H9 (cell line): ENCODE data around the gene MLYCD. TPM values are rescaled to one million over a fixed set of nuclear protein-coding genes. Genes with fewer than 3 reads are reported as not detected.

ENCODE experiments used
- DNase-seq: peaks from one replicate; pipeline ENCODE4 v3.0.0-alpha.2; 2017
- H2AFZ ChIP-seq: one replicate; pipeline ENCODE4 v1.6.1; 2013; ENCODE audit warnings: mild to moderate bottlenecking, low read length, control low read depth, moderate library complexity
- H2AK5ac ChIP-seq: 2 replicates; pipeline ENCODE4 v1.6.1; 2013; ENCODE audit warnings: low read length, control low read depth, mixed read lengths; ENCODE audit not compliant: insufficient read length
- H2BK120ac ChIP-seq: one replicate; pipeline ENCODE4 v1.6.1; 2013; ENCODE audit warnings: low read depth, mild to moderate bottlenecking, low read length, control low read depth, inconsistent platforms; ENCODE audit not compliant: poor library complexity, severe bottlenecking
- H2BK12ac ChIP-seq: 2 replicates; pipeline ENCODE4 v1.6.1; 2013; ENCODE audit warnings: low read length, control low read depth, mixed read lengths, low read depth; ENCODE audit not compliant: insufficient read length
- H2BK15ac ChIP-seq: 2 replicates; pipeline ENCODE4 v1.6.1; 2013; ENCODE audit warnings: low read depth, low read length, control low read depth
- H2BK20ac ChIP-seq: one replicate; pipeline ENCODE4 v1.6.1; 2013; ENCODE audit warnings: low read depth, mild to moderate bottlenecking, low read length, control low read depth, inconsistent platforms; ENCODE audit not compliant: poor library complexity, severe bottlenecking
- H2BK5ac ChIP-seq: 2 replicates; pipeline ENCODE4 v1.6.1; 2013; ENCODE audit warnings: low read length, control low read depth, mixed read lengths; ENCODE audit not compliant: insufficient read length
- H3K14ac ChIP-seq: 2 replicates; pipeline ENCODE4 v1.6.1; 2013; ENCODE audit warnings: low read length, control low read depth; ENCODE audit not compliant: insufficient read depth
- H3K18ac ChIP-seq: 2 replicates; pipeline ENCODE4 v1.6.1; 2013; ENCODE audit warnings: low read depth, mild to moderate bottlenecking, mixed read lengths, low read length, control low read depth; ENCODE audit not compliant: insufficient read length
- H3K23ac ChIP-seq: 2 replicates; pipeline ENCODE4 v1.6.1; 2013; ENCODE audit warnings: low read length, control low read depth, mixed read lengths, low read depth; ENCODE audit not compliant: insufficient read length
- H3K23me2 ChIP-seq: 2 replicates; pipeline ENCODE4 v1.6.1; 2013; ENCODE audit warnings: low read depth, mild to moderate bottlenecking, mixed read lengths, low read length, control low read depth; ENCODE audit not compliant: insufficient read length, poor library complexity, severe bottlenecking
- H3K27ac ChIP-seq: 2 replicates; pipeline ENCODE4 v1.5.1; 2013; ENCODE audit warnings: low read length, control low read depth, mixed read lengths, low read depth; ENCODE audit not compliant: insufficient read length
- H3K27me3 ChIP-seq: 2 replicates; pipeline ENCODE4 v1.6.1; 2013; ENCODE audit warnings: low read length, control low read depth, inconsistent platforms; ENCODE audit not compliant: insufficient read depth
- H3K4ac ChIP-seq: 2 replicates; pipeline ENCODE4 v1.6.1; 2013; ENCODE audit warnings: low read depth, mild to moderate bottlenecking, control low read depth, inconsistent platforms, low read length, moderate library complexity
- H3K4me1 ChIP-seq: 2 replicates; pipeline ENCODE4 v1.6.1; 2013; ENCODE audit warnings: low read length, control low read depth, inconsistent platforms; ENCODE audit not compliant: insufficient read depth
- H3K4me2 ChIP-seq: 2 replicates; pipeline ENCODE4 v1.6.1; 2013; ENCODE audit warnings: low read length, control low read depth, mixed read lengths; ENCODE audit not compliant: insufficient read length, insufficient read depth
- H3K56ac ChIP-seq: 2 replicates; pipeline ENCODE4 v1.6.1; 2013; ENCODE audit warnings: low read depth, mild to moderate bottlenecking, mixed read lengths, low read length, control low read depth; ENCODE audit not compliant: insufficient read length
- H3K79me1 ChIP-seq: 2 replicates; pipeline ENCODE4 v1.6.1; 2013; ENCODE audit warnings: low read depth, mild to moderate bottlenecking, moderate library complexity, low read length, control low read depth, inconsistent platforms; ENCODE audit not compliant: insufficient read depth, poor library complexity, severe bottlenecking
- H3K79me2 ChIP-seq: 2 replicates; pipeline ENCODE4 v1.6.1; 2013; ENCODE audit warnings: low read length, control low read depth, inconsistent platforms; ENCODE audit not compliant: insufficient read depth
- H3K9ac ChIP-seq: 2 replicates; pipeline ENCODE4 v1.6.1; 2013; ENCODE audit warnings: low read length, control low read depth, mixed read lengths; ENCODE audit not compliant: insufficient read length; ENCODE audit errors: extremely low read depth
- H3K9me3 ChIP-seq: one replicate; pipeline ENCODE4 v1.6.1; 2013; ENCODE audit warnings: low read depth, low read length, inconsistent platforms; ENCODE audit not compliant: control insufficient read depth
- H3T11ph ChIP-seq: one replicate; pipeline ENCODE4 v1.6.1; 2013; ENCODE audit warnings: mild to moderate bottlenecking, low read length, control low read depth, inconsistent platforms
- H4K20me1 ChIP-seq: one replicate; pipeline ENCODE4 v1.6.1; 2013; ENCODE audit not compliant: control insufficient read depth, insufficient read length, insufficient read depth
- H4K5ac ChIP-seq: 2 replicates; pipeline ENCODE4 v1.6.1; 2013; ENCODE audit warnings: low read depth, mild to moderate bottlenecking, mixed read lengths, low read length, control low read depth; ENCODE audit not compliant: insufficient read length
- H4K8ac ChIP-seq: replicated peaks from 2 replicates; pipeline ENCODE4 v1.6.1; 2013; ENCODE audit warnings: low read length, control low read depth, mixed read lengths, low read depth; ENCODE audit not compliant: insufficient read length
- H4K91ac ChIP-seq: 2 replicates; pipeline ENCODE4 v1.6.1; 2013; ENCODE audit warnings: low read depth, mild to moderate bottlenecking, moderate library complexity, mixed read lengths, low read length, control low read depth; ENCODE audit not compliant: insufficient read length
- H3K27ac Mint-ChIP-seq, 3 experiments: 2 replicates in 2 of 3; 3 replicates in 1 of 3; pipeline ENCODE4 v1.8.0; 2020 to 2021; ENCODE audit warnings: mixed read lengths in 3 of 3, mild to moderate bottlenecking in 1 of 3, moderate library complexity in 1 of 3
- H3K27me3 Mint-ChIP-seq: 2 replicates; pipeline ENCODE4 v1.8.0; 2021; ENCODE audit warnings: low read depth, mild to moderate bottlenecking, moderate library complexity, mixed read lengths
- H3K36me3 Mint-ChIP-seq, 3 experiments: 2 replicates in 2 of 3; 3 replicates in 1 of 3; pipeline ENCODE4 v1.8.0; 2020 to 2021; ENCODE audit warnings: low read depth in 3 of 3, mixed read lengths in 3 of 3; ENCODE audit not compliant: insufficient read depth in 1 of 3
- H3K4me1 Mint-ChIP-seq, 2 experiments: 2 replicates each; pipeline ENCODE4 v1.8.0; 2020; ENCODE audit warnings: mixed read lengths in 2 of 2
- H3K4me3 Mint-ChIP-seq, 2 experiments: 2 replicates in 1 of 2; 3 replicates in 1 of 2; pipeline ENCODE4 v1.8.0; 2020 to 2021; ENCODE audit warnings: mild to moderate bottlenecking in 2 of 2, mixed read lengths in 2 of 2, moderate library complexity in 1 of 2
- H3K9me3 Mint-ChIP-seq, 2 experiments: 2 replicates in 1 of 2; 3 replicates in 1 of 2; pipeline ENCODE4 v1.8.0; 2020; ENCODE audit warnings: mild to moderate bottlenecking in 2 of 2, mixed read lengths in 2 of 2, moderate library complexity in 1 of 2
- WGBS: extraction: QIAGEN DNeasy Blood & Tissue Kit; methylation state at CpG from one replicate; pipeline ENCODE4 v1.1.7; 2013; ENCODE audit warnings: missing lambda C conversion rate, low lambda C conversion rate, mixed read lengths; ENCODE audit not compliant: insufficient read length; ENCODE audit errors: extremely low coverage; 5-methylcytosine and 5-hydroxymethylcytosine counted together
- total RNA-seq: library from RNA; stranded (reverse); gene quantifications from 2 replicates; pipeline ENCODE4 v1.2.1, GENCODE V29; 2021
- TF ChIP-seq, protein P1 (sequence below): fragments of 200-600 bp; sonication (generic); conservative IDR thresholded peaks from 3 replicates; pipeline ENCODE4 v1.8.0; 2021; ENCODE audit warnings: antibody characterized with exemption, mild to moderate bottlenecking

Gene MLYCD
- total RNA-seq, 1 experiment from 2014 or later, result 7.1 TPM

DNA sequence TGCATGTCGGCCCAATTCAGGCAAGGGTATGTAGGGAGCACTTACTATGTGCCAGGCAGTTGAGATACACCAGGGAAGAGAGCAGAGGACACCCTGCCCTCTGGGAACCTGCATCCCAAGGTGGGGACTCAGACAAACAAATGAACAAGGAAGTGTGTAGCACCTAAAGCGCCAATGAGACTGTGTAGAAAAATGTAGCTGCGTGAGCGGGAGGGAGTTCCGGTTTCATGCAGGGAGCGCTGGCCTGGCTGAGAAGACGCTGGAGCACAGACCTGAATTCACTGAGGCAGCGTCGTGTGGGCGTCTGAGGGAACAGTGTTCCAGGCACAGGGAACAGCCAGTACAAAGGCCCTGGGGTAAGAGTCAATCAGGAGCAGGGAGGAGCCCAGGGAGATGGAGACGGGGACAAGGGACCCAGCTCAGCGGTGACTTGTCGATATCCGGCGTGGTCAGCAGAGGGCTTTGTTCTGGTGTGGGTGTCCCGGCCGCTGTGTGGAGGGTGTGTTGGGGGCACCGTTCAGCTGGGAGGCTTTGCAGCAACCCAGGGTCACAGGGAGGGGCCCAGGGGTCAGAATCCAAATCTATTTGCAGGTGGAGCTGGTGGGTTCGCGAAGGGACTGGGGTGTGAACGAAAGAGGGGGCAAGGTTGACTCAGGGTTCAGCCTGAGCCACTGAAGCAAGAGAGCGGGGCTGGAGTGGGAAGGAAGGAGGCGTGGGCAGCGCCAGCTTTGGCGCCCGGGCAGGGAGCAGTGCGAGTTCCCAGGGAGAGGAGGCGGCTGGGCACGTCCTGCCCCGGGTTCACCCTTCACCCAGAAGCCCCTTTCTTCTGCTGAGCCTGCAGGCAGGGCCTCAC lies 36.3 kb downstream of the MLYCD start:
- Histone ChIP-seq H3T11ph (no peak overlapping the region), H2BK120ac (no peak overlapping the region), H2AK5ac (no peak overlapping the region), H3K79me1 (no peaks in the 10 kb centered on the region), H3K23me2 (no peaks in the 10 kb centered on the region), H3K56ac (no peak overlapping the region), H3K9ac (no peak overlapping the region), H3K4me1 (no peaks in the 10 kb centered on the region), H3K27me3 (no peaks in the 10 kb centered on the region), H3K4me2 (no peak overlapping the region), H2BK20ac (no peak overlapping the region), H4K20me1 (no peaks in the 10 kb centered on the region), H3K14ac (no peak overlapping the region), H4K5ac (no peak overlapping the region), H3K23ac (no peak overlapping the region), H2BK12ac (no peak overlapping the region), H4K8ac (no peak overlapping the region), H2BK5ac (no peak overlapping the region), H3K79me2 (no peaks in the 10 kb centered on the region), H3K27ac (no peak overlapping the region), H4K91ac (no peak overlapping the region), H3K4ac (no peak overlapping the region), H2AFZ (no peak overlapping the region), H2BK15ac (no peak overlapping the region), H3K18ac (no peak overlapping the region), H3K9me3 (no peaks in the 10 kb centered on the region)
- H3K9me3 Mint-ChIP-seq, result no peaks in the 10 kb centered on the region
- TF ChIP-seq, protein P1, sequence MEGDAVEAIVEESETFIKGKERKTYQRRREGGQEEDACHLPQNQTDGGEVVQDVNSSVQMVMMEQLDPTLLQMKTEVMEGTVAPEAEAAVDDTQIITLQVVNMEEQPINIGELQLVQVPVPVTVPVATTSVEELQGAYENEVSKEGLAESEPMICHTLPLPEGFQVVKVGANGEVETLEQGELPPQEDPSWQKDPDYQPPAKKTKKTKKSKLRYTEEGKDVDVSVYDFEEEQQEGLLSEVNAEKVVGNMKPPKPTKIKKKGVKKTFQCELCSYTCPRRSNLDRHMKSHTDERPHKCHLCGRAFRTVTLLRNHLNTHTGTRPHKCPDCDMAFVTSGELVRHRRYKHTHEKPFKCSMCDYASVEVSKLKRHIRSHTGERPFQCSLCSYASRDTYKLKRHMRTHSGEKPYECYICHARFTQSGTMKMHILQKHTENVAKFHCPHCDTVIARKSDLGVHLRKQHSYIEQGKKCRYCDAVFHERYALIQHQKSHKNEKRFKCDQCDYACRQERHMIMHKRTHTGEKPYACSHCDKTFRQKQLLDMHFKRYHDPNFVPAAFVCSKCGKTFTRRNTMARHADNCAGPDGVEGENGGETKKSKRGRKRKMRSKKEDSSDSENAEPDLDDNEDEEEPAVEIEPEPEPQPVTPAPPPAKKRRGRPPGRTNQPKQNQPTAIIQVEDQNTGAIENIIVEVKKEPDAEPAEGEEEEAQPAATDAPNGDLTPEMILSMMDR, result no peak
- H3K27ac Mint-ChIP-seq, result peak overlapping the region in 1 of 3 experiments; percentile 70; a peak in 1 of 7 replicates
- peaks cover 0 to 8% (median 6%) of the 10 kb centered on the region in 3 experiments; a peak in 4 of 7 replicates for H3K36me3 Mint-ChIP-seq
- DNase-seq, result no peak
- H3K4me1 Mint-ChIP-seq, result peaks cover 1 to 8% of the 10 kb centered on the region in 2 experiments
- no peak overlapping the region for H3K4me3 Mint-ChIP-seq
- no CpG with 5 or more reads among the region's 30 CpGs for WGBS
- peaks cover 12% of the 10 kb centered on the region for H3K27me3 Mint-ChIP-seq
